Body of pancreas (tissue), 4 donors: Measurements from ENCODE around the gene DTNA. TPM values are rescaled to one million over a fixed set of nuclear protein-coding genes. Genes with fewer than 3 reads are reported as not detected.
"Not testable (repeated sequence)": the region's sequence is repeated elsewhere in the genome, so short reads cannot be mapped to it uniquely, and the experiment has no call there.

ENCODE experiments used
- ATAC-seq: fragments of 150-250 bp; one replicate; pipeline ENCODE4 v1.9.1; 2016
- DNase-seq, 4 donors: peaks; one replicate each; pipeline ENCODE4 v3.0.0-alpha.2; 2019
- H3K27ac ChIP-seq, 4 donors: fragments of 200-600 bp; sonication (generic); 1 replicate in 3 of 4; 2 replicates in 1 of 4; pipeline versions ENCODE4 v1.5.1 to v1.6.1; 2016 to 2019; ENCODE audit warnings: mild to moderate bottlenecking in 1 of 4, mixed read lengths in 1 of 4, moderate library complexity in 1 of 4
- H3K27me3 ChIP-seq, 2 donors: fragments of 200-600 bp; sonication (generic); one replicate each; pipeline ENCODE4 v1.6.0; 2016; ENCODE audit warnings: mild to moderate bottlenecking in 1 of 2
- H3K36me3 ChIP-seq, 2 donors: fragments of 200-600 bp; sonication (generic); replicated peaks in 1 of 2; 2 replicates each; pipeline ENCODE4 v1.5.1; 2016; ENCODE audit warnings: low read depth in 2 of 2; ENCODE audit not compliant: insufficient read depth in 1 of 2
- H3K4me1 ChIP-seq: fragments of 200-600 bp; sonication (generic); one replicate; pipeline ENCODE4 v1.6.0; 2016
- H3K4me3 ChIP-seq, 2 donors: fragments of 200-600 bp; sonication (generic); 1 replicate in 1 of 2; 2 replicates in 1 of 2; pipeline ENCODE4 v1.5.1; 2016 to 2019
- H3K9me3 ChIP-seq, 3 donors: fragments of 200-600 bp; sonication (generic); 1 replicate in 2 of 3; 2 replicates in 1 of 3; pipeline ENCODE4 v1.5.1; 2016
- POLR2A ChIP-seq, 3 donors: fragments of 450-650 bp; IDR thresholded peaks; one replicate each; pipeline ENCODE4 v1.6.1; 2016; ENCODE audit warnings: antibody characterized with exemption in 3 of 3, mild to moderate bottlenecking in 2 of 3
- WGBS, 2 donors: methylation state at CpG; one replicate each; pipeline ENCODE4 v1.1.5; 2017; 5-methylcytosine and 5-hydroxymethylcytosine counted together
- intact Hi-C: fragments of 100-400 bp; cut with DNase I; formaldehyde crosslinking; loops from one replicate; pipeline ENCODE4 v1.15.1; 2023
- total RNA-seq, 2 donors: library from RNA; depleted of rRNA; stranded (reverse); fragments of >200 nt; gene quantifications; one replicate each; pipeline ENCODE4 v1.1.0, GENCODE V29; 2016
- TF ChIP-seq, protein P1 (sequence below), 7 experiments: fragments of 450-650 bp in 4 of 7; fragments of 200-600 bp in 3 of 7; sonication (generic) in 3 of 7; IDR thresholded peaks; one replicate each; pipeline ENCODE4 v1.5.1; 2016 to 2019; ENCODE audit warnings: antibody characterized with exemption in 7 of 7

The DTNA gene
- total RNA-seq, 2 donors from 2014 or later = 31.0 to 32.2 TPM

GRCh38 chr18:34718610-34719009, 8.5 kb downstream of the DTNA start:
- H3K9me3 ChIP-seq = no peaks in the 10 kb centered on the region
- H3K36me3 ChIP-seq = no peaks in the 10 kb centered on the region
- ATAC-seq (no peak), DNase-seq (no peak)
- 81 to 83% methylated on average over 1 of the region's 1 CpG for WGBS, 2 donors
- intact Hi-C loops = no loop called here
- H3K27ac ChIP-seq = no peak overlapping the region
- TF ChIP-seq POLR2A (IDR thresholded peaks at IDR 0.05) = no peak
- TF ChIP-seq, protein P1, sequence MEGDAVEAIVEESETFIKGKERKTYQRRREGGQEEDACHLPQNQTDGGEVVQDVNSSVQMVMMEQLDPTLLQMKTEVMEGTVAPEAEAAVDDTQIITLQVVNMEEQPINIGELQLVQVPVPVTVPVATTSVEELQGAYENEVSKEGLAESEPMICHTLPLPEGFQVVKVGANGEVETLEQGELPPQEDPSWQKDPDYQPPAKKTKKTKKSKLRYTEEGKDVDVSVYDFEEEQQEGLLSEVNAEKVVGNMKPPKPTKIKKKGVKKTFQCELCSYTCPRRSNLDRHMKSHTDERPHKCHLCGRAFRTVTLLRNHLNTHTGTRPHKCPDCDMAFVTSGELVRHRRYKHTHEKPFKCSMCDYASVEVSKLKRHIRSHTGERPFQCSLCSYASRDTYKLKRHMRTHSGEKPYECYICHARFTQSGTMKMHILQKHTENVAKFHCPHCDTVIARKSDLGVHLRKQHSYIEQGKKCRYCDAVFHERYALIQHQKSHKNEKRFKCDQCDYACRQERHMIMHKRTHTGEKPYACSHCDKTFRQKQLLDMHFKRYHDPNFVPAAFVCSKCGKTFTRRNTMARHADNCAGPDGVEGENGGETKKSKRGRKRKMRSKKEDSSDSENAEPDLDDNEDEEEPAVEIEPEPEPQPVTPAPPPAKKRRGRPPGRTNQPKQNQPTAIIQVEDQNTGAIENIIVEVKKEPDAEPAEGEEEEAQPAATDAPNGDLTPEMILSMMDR (IDR thresholded peaks at IDR 0.05) = no peak
- H3K4me1 ChIP-seq = no peaks in the 10 kb centered on the region
- H3K4me3 ChIP-seq = no peak overlapping the region
- no peaks in the 10 kb centered on the region for H3K27me3 ChIP-seq

GRCh38 chr18:34720220-34720619, 10.1 kb downstream of the DTNA start:
- H3K4me1 ChIP-seq = no peaks in the 10 kb centered on the region
- DNase-seq (no peak), ATAC-seq (no peak)
- H3K4me3 ChIP-seq = no peak overlapping the region
- intact Hi-C loops = no loop called here
- WGBS, 2 donors = 90 to 92% methylated on average over 1 of the region's 1 CpG
- H3K9me3 ChIP-seq = no peaks in the 10 kb centered on the region
- no peak overlapping the region for H3K27ac ChIP-seq
- no peaks in the 10 kb centered on the region for H3K27me3 ChIP-seq
- TF ChIP-seq, protein P1 (IDR thresholded peaks at IDR 0.05) = no peak
- no peak for TF ChIP-seq POLR2A (IDR thresholded peaks at IDR 0.05)
- H3K36me3 ChIP-seq = no peaks in the 10 kb centered on the region

DNA sequence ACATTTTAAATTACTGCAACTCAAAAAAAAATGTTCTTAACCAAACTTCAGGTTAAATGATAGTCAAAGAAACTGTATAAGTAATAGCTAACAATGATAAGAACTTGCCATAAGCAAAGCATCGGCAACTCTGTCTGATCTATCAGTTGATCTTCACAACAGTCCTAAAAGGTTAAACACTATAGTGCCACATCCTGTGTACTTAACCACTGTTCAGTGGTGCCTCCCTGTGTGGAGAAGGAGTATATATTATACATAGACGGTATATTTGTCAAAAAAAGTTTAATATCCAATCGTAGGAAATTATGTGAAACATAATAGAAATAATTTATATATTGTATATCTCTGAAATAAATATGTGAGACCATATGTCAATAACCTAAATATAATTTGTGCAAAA, 13.0 kb downstream of the DTNA start:
- H3K27me3 ChIP-seq = no peaks in the 10 kb centered on the region
- H3K4me3 ChIP-seq = no peak overlapping the region
- DNase-seq (no peak), ATAC-seq (no peak)
- no peaks in the 10 kb centered on the region for H3K4me1 ChIP-seq
- TF ChIP-seq POLR2A (IDR thresholded peaks at IDR 0.05) = no peak
- TF ChIP-seq, protein P1 (IDR thresholded peaks at IDR 0.05) = no peak
- H3K9me3 ChIP-seq = no peaks in the 10 kb centered on the region
- no peak overlapping the region for H3K27ac ChIP-seq
- WGBS, 2 donors = 72 to 83% methylated on average over 3 of the region's 3 CpGs
- intact Hi-C loops = no loop called here
- no peaks in the 10 kb centered on the region for H3K36me3 ChIP-seq

GRCh38 chr18:34725737-34726136, 15.6 kb downstream of the DTNA start:
- intact Hi-C loops, H3K4me1 ChIP-seq, H3K27me3 ChIP-seq, DNase-seq, ATAC-seq, H3K27ac ChIP-seq, H3K4me3 ChIP-seq, H3K36me3 ChIP-seq, H3K9me3 ChIP-seq: not testable (repeated sequence)
- 90 to 98% methylated on average over 6 of the region's 6 CpGs for WGBS, 2 donors

DNA sequence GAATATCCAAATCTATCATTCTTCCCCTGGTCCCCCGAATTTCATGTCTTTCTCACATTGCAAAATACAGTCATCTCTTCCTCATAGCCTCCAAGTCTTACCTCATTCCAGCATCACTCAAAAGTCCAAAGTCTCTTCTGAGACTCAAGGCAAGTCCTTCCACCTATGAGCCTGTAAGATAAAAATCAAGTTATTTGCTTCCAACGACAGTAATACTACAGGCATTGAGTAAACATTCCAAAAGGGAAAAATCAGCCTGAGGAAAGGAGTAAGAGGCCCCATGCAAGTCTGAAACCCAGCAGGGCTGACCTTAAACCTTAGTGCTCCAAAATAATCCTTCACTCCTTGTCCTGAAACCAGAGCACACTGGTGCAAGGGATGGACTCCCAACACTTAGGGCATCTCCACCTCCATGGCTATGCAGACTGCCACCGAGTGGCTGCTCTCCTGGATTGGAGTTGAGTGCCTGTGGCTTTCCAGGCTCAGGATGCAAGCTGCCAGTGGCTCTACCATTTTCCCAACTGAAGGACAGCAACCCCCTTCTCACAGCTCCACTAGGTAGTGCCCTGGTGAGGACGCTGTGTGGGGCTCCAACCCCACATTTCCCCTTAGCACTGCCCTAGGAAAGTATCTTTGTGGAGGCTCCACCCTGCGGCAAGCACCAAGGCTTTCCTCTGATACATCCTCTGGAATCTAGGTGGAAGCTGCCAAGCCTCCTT, 16.3 kb downstream of the DTNA start:
- H3K27me3 ChIP-seq = no peaks in the 10 kb centered on the region
- 66 to 72% methylated on average over 3 to 5 of the region's 5 CpGs for WGBS, 2 donors

More for the DNA sequence above, 16.3 kb downstream of the DTNA start:
- no peak overlapping the region for H3K4me3 ChIP-seq
- DNase-seq (no peak), ATAC-seq (peak; percentile 50)
- TF ChIP-seq, protein P1 (IDR thresholded peaks at IDR 0.05) = no peak
- no peak for TF ChIP-seq POLR2A (IDR thresholded peaks at IDR 0.05)
- H3K27ac ChIP-seq = no peak overlapping the region
- H3K4me1 ChIP-seq = no peaks in the 10 kb centered on the region
- no peaks in the 10 kb centered on the region for H3K36me3 ChIP-seq
- intact Hi-C loops = no loop called here
- H3K9me3 ChIP-seq = no peaks in the 10 kb centered on the region
